Gastroesophageal sphincter (tissue), 4 donors: ENCODE data around the gene ACAA1. TPM values are rescaled to one million over a fixed set of nuclear protein-coding genes. Genes with fewer than 3 reads are reported as not detected.

Experiments
- ATAC-seq: fragments of 150-250 bp; one replicate; pipeline ENCODE4 v1.9.1; 2016; ENCODE audit warnings: mild to moderate bottlenecking, moderate library complexity
- H3K27ac ChIP-seq, 4 donors: fragments of 200-600 bp; sonication (generic) in 3 of 4; 1 replicate in 3 of 4; 2 replicates in 1 of 4; pipeline ENCODE4 v1.5.1; 2016 to 2019
- H3K27me3 ChIP-seq: fragments of 200-600 bp; sonication (generic); one replicate; pipeline ENCODE4 v1.5.1; 2019
- H3K36me3 ChIP-seq, 2 donors: fragments of 200-600 bp; sonication (generic); one replicate each; pipeline ENCODE4 v1.5.1; 2019; ENCODE audit warnings: control low read depth in 1 of 2
- H3K4me1 ChIP-seq, 3 donors: fragments of 200-600 bp; sonication (generic); 1 replicate in 2 of 3; 2 replicates in 1 of 3; pipeline ENCODE4 v1.5.1; 2016 to 2019; ENCODE audit warnings: control low read depth in 2 of 3
- H3K4me3 ChIP-seq, 2 donors: fragments of 200-600 bp; sonication (generic); one replicate each; pipeline ENCODE4 v1.5.1; 2019; ENCODE audit warnings: mild to moderate bottlenecking in 1 of 2, moderate library complexity in 1 of 2
- H3K9me3 ChIP-seq, 3 donors: fragments of 200-600 bp; sonication (generic); one replicate each; pipeline ENCODE4 v1.5.1; 2017 to 2019; ENCODE audit warnings: control low read depth in 2 of 3
- CTCF ChIP-seq, 4 experiments: fragments of 200-600 bp in 2 of 4; fragments of 450-650 bp in 2 of 4; sonication (generic) in 1 of 4; IDR thresholded peaks; one replicate each; pipeline ENCODE4 v1.5.1; 2017 to 2019; ENCODE audit warnings: antibody characterized with exemption in 4 of 4, mild to moderate bottlenecking in 2 of 4, moderate library complexity in 2 of 4
- EP300 ChIP-seq: sonication (generic); formaldehyde crosslinking; IDR thresholded peaks from one replicate; pipeline ENCODE4 v1.6.1; 2017; ENCODE audit warnings: antibody characterized with exemption, mild to moderate bottlenecking
- POLR2A ChIP-seq, 2 donors: fragments of 450-650 bp; IDR thresholded peaks; one replicate each; pipeline ENCODE4 v1.6.1; 2017; ENCODE audit warnings: antibody characterized with exemption in 2 of 2, mild to moderate bottlenecking in 2 of 2, moderate library complexity in 1 of 2
- POLR2AphosphoS5 ChIP-seq: sonication (generic); formaldehyde crosslinking; IDR thresholded peaks from one replicate; pipeline ENCODE4 v1.6.1; 2017; ENCODE audit warnings: antibody characterized with exemption
- WGBS, 2 donors: methylation state at CpG; one replicate each; pipeline ENCODE4 v1.1.5; 2018; ENCODE audit warnings: low coverage in 1 of 2; 5-methylcytosine and 5-hydroxymethylcytosine counted together
- total RNA-seq, 4 donors: library from RNA; depleted of rRNA; stranded (reverse); fragments of >200 nt; gene quantifications; one replicate each; pipeline ENCODE4 v1.1.0, GENCODE V29; 2016

The ACAA1 gene
- total RNA-seq, 4 donors from 2014 or later, result 28.3 to 46.6 (median 41.2) TPM

GRCh38 chr3:38154625-38155255 lies 17.8 kb upstream of the ACAA1 start:
- no peaks in the 10 kb centered on the region for H3K27me3 ChIP-seq
- no peaks in the 10 kb centered on the region for H3K4me1 ChIP-seq
- no peak overlapping the region for H3K27ac ChIP-seq
- ATAC-seq, result no peak
- no peak overlapping the region for H3K4me3 ChIP-seq
- TF ChIP-seq EP300 (no peak), POLR2A (IDR thresholded peaks at IDR 0.05) (no peak), POLR2AphosphoS5 (no peak), CTCF (IDR thresholded peaks at IDR 0.05) (no peak)
- no peaks in the 10 kb centered on the region for H3K36me3 ChIP-seq
- no peaks in the 10 kb centered on the region for H3K9me3 ChIP-seq
- 53 to 73% methylated on average over 2 of the region's 2 CpGs for WGBS, 2 donors

- Histone ChIP-seq H3K9me3 (no peaks in the 10 kb centered on the region), H3K36me3 (no peaks in the 10 kb centered on the region), H3K4me3 (no peak overlapping the region), H3K27ac (no peak overlapping the region), H3K4me1 (no peaks in the 10 kb centered on the region), H3K27me3 (no peaks in the 10 kb centered on the region)
- TF ChIP-seq CTCF (IDR thresholded peaks at IDR 0.05) (no peak), EP300 (no peak), POLR2A (IDR thresholded peaks at IDR 0.05) (no peak), POLR2AphosphoS5 (peak; percentile 50)
- 31 to 90% methylated on average over 2 of the region's 2 CpGs for WGBS, 2 donors
- peak; percentile 62 for ATAC-seq
Observed at GRCh38 chr3:38154033-38154494, 17.1 kb upstream of the ACAA1 start.

GRCh38 chr3:38153221-38153620 lies 16.3 kb upstream of the ACAA1 start:
- H3K27ac ChIP-seq, result no peak overlapping the region
- no peaks in the 10 kb centered on the region for H3K9me3 ChIP-seq
- H3K36me3 ChIP-seq, result no peaks in the 10 kb centered on the region
- H3K4me3 ChIP-seq, result no peak overlapping the region
- WGBS, 2 donors, result 73 to 100% methylated on average over 1 of the region's 2 CpGs
- TF ChIP-seq CTCF (IDR thresholded peaks at IDR 0.05) (no peak), POLR2AphosphoS5 (no peak), POLR2A (IDR thresholded peaks at IDR 0.05) (no peak), EP300 (no peak)
- no peaks in the 10 kb centered on the region for H3K27me3 ChIP-seq
- no peaks in the 10 kb centered on the region for H3K4me1 ChIP-seq
- ATAC-seq, result no peak

DNA sequence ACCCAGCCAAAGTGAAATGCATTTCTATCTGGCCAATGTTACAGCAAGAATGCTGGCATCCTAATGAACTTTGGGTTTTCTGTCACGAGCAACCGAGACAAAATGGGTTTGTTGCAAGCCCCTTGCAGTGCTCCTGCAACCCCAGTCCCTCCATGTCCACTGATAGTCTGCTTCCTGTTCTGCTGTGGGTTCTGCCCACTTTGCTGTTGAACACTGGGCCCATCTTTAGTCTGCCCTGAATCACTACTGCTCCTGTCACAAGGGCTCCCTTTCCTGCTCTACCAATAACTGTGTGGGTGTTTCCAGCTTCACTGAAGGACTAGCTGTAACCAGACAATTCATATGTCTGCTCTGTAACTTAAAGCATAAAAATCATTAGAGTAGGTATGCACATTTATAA lies 15.7 kb upstream of the ACAA1 start:
- ATAC-seq, result no peak
- TF ChIP-seq CTCF (IDR thresholded peaks at IDR 0.05) (no peak), POLR2AphosphoS5 (no peak), EP300 (no peak), POLR2A (IDR thresholded peaks at IDR 0.05) (no peak)
- no peaks in the 10 kb centered on the region for H3K4me1 ChIP-seq
- no peaks in the 10 kb centered on the region for H3K27me3 ChIP-seq
- no peaks in the 10 kb centered on the region for H3K36me3 ChIP-seq
- H3K27ac ChIP-seq, result no peak overlapping the region
- H3K4me3 ChIP-seq, result no peak overlapping the region
- 95% methylated on average over 2 of the region's 2 CpGs; no CpG with 5 or more reads in 1 of the 2 donors for WGBS, 2 donors
- H3K9me3 ChIP-seq, result no peaks in the 10 kb centered on the region

DNA sequence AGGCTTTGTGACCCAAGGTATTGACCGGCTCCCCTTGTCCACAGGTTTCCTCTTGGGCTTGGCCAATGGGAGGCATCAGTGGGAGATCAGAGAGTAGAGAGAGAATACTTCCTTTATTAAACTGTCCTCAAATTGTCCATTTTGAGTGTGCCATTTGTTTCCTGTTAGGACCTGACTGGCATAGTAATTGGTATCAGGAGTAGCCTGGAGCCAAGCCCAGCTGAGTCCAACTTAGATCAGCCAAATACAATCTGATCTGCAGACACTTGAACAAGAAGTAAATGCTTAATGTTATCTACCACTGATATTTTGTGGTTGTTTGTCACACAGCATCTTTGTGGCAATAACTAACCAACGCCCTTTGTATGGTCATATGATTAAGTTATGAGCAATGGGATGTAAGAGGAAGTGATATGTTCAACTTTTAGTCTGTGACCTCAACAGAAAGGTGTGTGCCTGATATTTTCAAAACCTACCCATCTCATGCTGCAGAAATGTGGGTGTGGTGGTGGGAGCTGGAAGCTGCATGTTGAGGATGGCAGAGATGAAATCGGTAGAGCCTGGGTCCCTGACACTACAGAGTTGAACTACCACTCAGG lies 14.8 kb upstream of the ACAA1 start:
- Histone ChIP-seq H3K27ac (no peak overlapping the region), H3K9me3 (no peaks in the 10 kb centered on the region), H3K4me3 (no peak overlapping the region), H3K36me3 (no peaks in the 10 kb centered on the region), H3K27me3 (no peaks in the 10 kb centered on the region), H3K4me1 (no peaks in the 10 kb centered on the region)
- no peak for ATAC-seq
- WGBS, 2 donors, result 63 to 88% methylated on average over 2 of the region's 3 CpGs
- TF ChIP-seq POLR2AphosphoS5 (no peak), CTCF (IDR thresholded peaks at IDR 0.05) (no peak), POLR2A (IDR thresholded peaks at IDR 0.05) (no peak), EP300 (no peak)
